ENCODE measurements around the gene GRIA1. TPM values are rescaled to one million over a fixed set of nuclear protein-coding genes. Genes with fewer than 3 reads are reported as not detected.

GRIA1 gene
- total RNA-seq, 1 experiment from 2014 or later = not detected

- intact Hi-C loops (cut with micrococcal nuclease; ENCODE audit: unreplicated experiment) = no loop called here
- Histone ChIP-seq H3K4me1 (ENCODE audit: control insufficient read depth, insufficient read depth, low read length) (no peaks in the 10 kb centered on the region), H3K9me3 (ENCODE audit: control insufficient read depth, insufficient read depth, low read depth, low read length) (no peaks in the 10 kb centered on the region), H3K27me3 (ENCODE audit: control insufficient read depth, insufficient read depth, low read length) (no peaks in the 10 kb centered on the region), H3K4me3 (ENCODE audit: low read depth in 2 of 2, low read length in 2 of 2) (no peak overlapping the region), H3K36me3 (ENCODE audit: control insufficient read depth, insufficient read depth, low read length) (no peaks in the 10 kb centered on the region), H3K27ac (ENCODE audit: low read length) (no peak overlapping the region)
- ChIA-PET POLR2A (no interaction called here), CTCF (no interaction called here)
- ATAC-seq (no peak), DNase-seq (ENCODE audit: low read depth, low spot score) (no peak)
- no peak for TF ChIP-seq CTCF (IDR thresholded peaks at IDR 0.05)
- no peak for TF ChIP-seq REST (IDR thresholded peaks at IDR 0.05; ENCODE audit: insufficient read depth in 1 of 2, low read depth in 2 of 2, low read length in 1 of 2)
- no peak for TF ChIP-seq POLR2AphosphoS5 (IDR thresholded peaks at IDR 0.05; ENCODE audit: low read depth, low read length)
- TF ChIP-seq TCF7L2 (IDR thresholded peaks at IDR 0.05; ENCODE audit: low read depth, low read length) = no peak
- in situ Hi-C loops (cut with HindIII; ENCODE audit: low pct_unique_long_range_greater_than_20kb, low sequenced_read_pairs) = no loop called here
- no TSS peak for BruUV-seq (replicated peaks)
These were observed 275.5 kb downstream of the GRIA1 start for GRCh38 chr5:153765987-153766386.

- TF ChIP-seq TCF7L2 (IDR thresholded peaks at IDR 0.05; ENCODE audit: low read depth, low read length) = no peak
- no peak for TF ChIP-seq POLR2AphosphoS5 (IDR thresholded peaks at IDR 0.05; ENCODE audit: low read depth, low read length)
- TF ChIP-seq SIN3A (IDR thresholded peaks at IDR 0.05; ENCODE audit: borderline replicate concordance, insufficient read depth, low read depth, low read length) = no peak
- no peak for TF ChIP-seq CTCF (IDR thresholded peaks at IDR 0.05)
- TF ChIP-seq REST (IDR thresholded peaks at IDR 0.05; ENCODE audit: insufficient read depth in 1 of 2, low read depth in 2 of 2, low read length in 1 of 2) = no peak
- Histone ChIP-seq H3K36me3 (ENCODE audit: control insufficient read depth, insufficient read depth, low read length) (no peaks in the 10 kb centered on the region), H3K9me3 (ENCODE audit: control insufficient read depth, insufficient read depth, low read depth, low read length) (no peaks in the 10 kb centered on the region), H3K4me1 (ENCODE audit: control insufficient read depth, insufficient read depth, low read length) (no peaks in the 10 kb centered on the region), H3K4me3 (ENCODE audit: low read depth in 2 of 2, low read length in 2 of 2) (no peak overlapping the region), H3K27ac (ENCODE audit: low read length) (no peak overlapping the region), H3K27me3 (ENCODE audit: control insufficient read depth, insufficient read depth, low read length) (no peaks in the 10 kb centered on the region)
- in situ Hi-C loops (cut with HindIII; ENCODE audit: low pct_unique_long_range_greater_than_20kb, low sequenced_read_pairs) (no loop called here), intact Hi-C loops (cut with micrococcal nuclease; ENCODE audit: unreplicated experiment) (no loop called here)
- ATAC-seq (no peak), DNase-seq (ENCODE audit: low read depth, low spot score) (no peak)
- ChIA-PET CTCF (no interaction called here), POLR2A (no interaction called here)
- BruUV-seq (replicated peaks) = no TSS peak
These were observed 277.0 kb downstream of the GRIA1 start for GRCh38 chr5:153767221-153768188.
